HL-60 (cell line): ENCODE data around the gene ANTXR1.

Experiments used
- DNase-seq, 2 experiments: peaks; one replicate each; pipeline ENCODE4 v3.0.0-alpha.2; 2010 to 2020; ENCODE audit warnings: low read depth in 1 of 2, low spot score in 1 of 2
- H3K27ac ChIP-seq: fragments of 250-450 bp; sonication (Bioruptor Pico); replicated peaks from 2 replicates; pipeline ENCODE4 v1.5.1; 2020; ENCODE audit warnings: mild to moderate bottlenecking, moderate library complexity
- H3K27me3 ChIP-seq: fragments of 250-450 bp; sonication (Bioruptor Pico); 2 replicates; pipeline ENCODE4 v1.5.1; 2021; ENCODE audit warnings: mild to moderate bottlenecking, moderate library complexity; ENCODE audit not compliant: insufficient read depth, poor library complexity, severe bottlenecking
- H3K4me3 ChIP-seq: replicated peaks from 2 replicates; pipeline ENCODE4 v1.5.1; 2011; ENCODE audit warnings: mild to moderate bottlenecking, control low read depth, low read length; ENCODE audit not compliant: insufficient read depth
- CTCF ChIP-seq: IDR thresholded peaks from one replicate; pipeline ENCODE4 v1.5.1; 2011; ENCODE audit warnings: low read length, control low read depth, inconsistent platforms; ENCODE audit not compliant: insufficient read depth
- GABPA ChIP-seq: IDR thresholded peaks from 2 replicates; pipeline ENCODE4 v1.6.1; 2012; ENCODE audit warnings: low read depth
- POLR2AphosphoS5 ChIP-seq: IDR thresholded peaks from 2 replicates; pipeline ENCODE4 v1.6.1; 2012; ENCODE audit warnings: low read depth
- REST ChIP-seq: IDR thresholded peaks from 2 replicates; pipeline ENCODE4 v1.6.1; 2012; ENCODE audit warnings: low read depth; ENCODE audit not compliant: insufficient replicate concordance
- SPI1 ChIP-seq: IDR thresholded peaks from 2 replicates; pipeline ENCODE4 v1.6.1; 2012; ENCODE audit warnings: low read depth, mild to moderate bottlenecking, borderline replicate concordance

The ANTXR1 gene

GRCh38 chr2:69043736-69044400 is 30.9 kb downstream of the ANTXR1 start:
- Histone ChIP-seq H3K27ac (no peak overlapping the region), H3K27me3 (peaks cover 6% of the 10 kb centered on the region), H3K4me3 (no peak overlapping the region)
- no peak for DNase-seq
- no peak for TF ChIP-seq GABPA
- TF ChIP-seq REST, result no peak
- no peak for TF ChIP-seq POLR2AphosphoS5
- TF ChIP-seq CTCF, result no peak

GRCh38 chr2:69046221-69046662 is 33.3 kb downstream of the ANTXR1 start:
- H3K27ac ChIP-seq, result no peak overlapping the region
- H3K27me3 ChIP-seq, result no peaks in the 10 kb centered on the region
- no peak for DNase-seq
- TF ChIP-seq SPI1 (no peak), GABPA (no peak)
- no peak overlapping the region for H3K4me3 ChIP-seq

- no peak for DNase-seq
- no peak overlapping the region for H3K27ac ChIP-seq
Measured at GRCh38 chr2:69047625-69048145, 34.7 kb downstream of the ANTXR1 start.

More at GRCh38 chr2:69047625-69048145, 34.7 kb downstream of the ANTXR1 start:
- no peaks in the 10 kb centered on the region for H3K27me3 ChIP-seq
- no peak for TF ChIP-seq POLR2AphosphoS5
- no peak for TF ChIP-seq SPI1
- no peak for TF ChIP-seq GABPA
- no peak for TF ChIP-seq CTCF
- TF ChIP-seq REST, result no peak
- H3K4me3 ChIP-seq, result no peak overlapping the region
